ENCODE data around the gene ADAMTS6.
A peak's percentile ranks its signal among the peaks of the same experiment; 100 is the strongest.

The ADAMTS6 gene

GRCh38 chr5:65197531-65198455 is 283.9 kb downstream of the ADAMTS6 start:
- WGBS, result 81% methylated on average over 4 of the region's 5 CpGs
- no peaks in the 10 kb centered on the region for H3K27me3 ChIP-seq (ENCODE audit: control insufficient read depth in 1 of 2, insufficient read depth in 1 of 2, low read length in 2 of 2)
- peak overlapping the region; percentile 97 for H3K27ac ChIP-seq (ENCODE audit: low read length, poor library complexity, severe bottlenecking)
- H3K9me3 ChIP-seq (ENCODE audit: control insufficient read depth, low read length), result no peaks in the 10 kb centered on the region
- H2AK5ac ChIP-seq (ENCODE audit: low read length, severe bottlenecking), result peak overlapping the region; percentile 59
- no peak overlapping the region for H2BK12ac ChIP-seq (ENCODE audit: low read length in 2 of 2)
- DNase-seq, result no peak
- H3K4me2 ChIP-seq (ENCODE audit: low read length, poor library complexity, severe bottlenecking), result no peak overlapping the region
- H3K4ac ChIP-seq (ENCODE audit: low read depth in 1 of 2, low read length in 2 of 2), result no peak overlapping the region
- no peak overlapping the region for H2BK120ac ChIP-seq (ENCODE audit: low read depth, low read length)
- no peak overlapping the region for H3K23ac ChIP-seq (ENCODE audit: low read length in 2 of 2)
- no peak overlapping the region for H3K4me3 ChIP-seq (ENCODE audit: insufficient read depth in 1 of 2, low read depth in 1 of 2, low read length in 2 of 2)
- H3K4me1 ChIP-seq (ENCODE audit: control insufficient read depth, insufficient read depth, low read depth, low read length), result peaks cover 1% of the 10 kb centered on the region
- H3K36me3 ChIP-seq (ENCODE audit: control insufficient read depth in 1 of 2, insufficient read depth in 2 of 2, low read depth in 1 of 2, low read length in 2 of 2), result peaks cover 0 to 43% of the 10 kb centered on the region in 2 experiments
- peak overlapping the region; percentile 22 for H2BK5ac ChIP-seq (ENCODE audit: low read depth, low read length, poor library complexity, severe bottlenecking)
- peak overlapping the region; percentile 90 for H3K9ac ChIP-seq (ENCODE audit: low read length)
- H3K79me1 ChIP-seq (replicated peaks; ENCODE audit: low read length, poor library complexity, severe bottlenecking), result peaks cover 2% of the 10 kb centered on the region
- no peak overlapping the region for H3K14ac ChIP-seq (ENCODE audit: low read length in 2 of 2)
- H3K18ac ChIP-seq (ENCODE audit: low read depth in 1 of 2, low read length in 2 of 2), result no peak overlapping the region
- H2BK15ac ChIP-seq (ENCODE audit: low read depth, poor library complexity, severe bottlenecking), result no peak overlapping the region
- no peak overlapping the region for H4K91ac ChIP-seq (ENCODE audit: low read length)
- H4K8ac ChIP-seq (ENCODE audit: low read length), result no peak overlapping the region
- H2AFZ ChIP-seq (ENCODE audit: low read depth, low read length), result no peak overlapping the region

GRCh38 chr5:65194871-65195270 is 286.8 kb downstream of the ADAMTS6 start:
- WGBS, result 100% methylated on average over 2 of the region's 2 CpGs
- Histone ChIP-seq H3K4me3 (ENCODE audit: insufficient read depth in 1 of 2, low read depth in 1 of 2, low read length in 2 of 2) (no peak overlapping the region), H3K27me3 (ENCODE audit: control insufficient read depth in 1 of 2, insufficient read depth in 1 of 2, low read length in 2 of 2) (no peaks in the 10 kb centered on the region), H3K9me3 (ENCODE audit: control insufficient read depth, low read length) (no peaks in the 10 kb centered on the region), H3K14ac (ENCODE audit: low read length in 2 of 2) (no peak overlapping the region), H3K27ac (ENCODE audit: low read length, poor library complexity, severe bottlenecking) (no peak overlapping the region), H3K9ac (ENCODE audit: low read length) (peak overlapping the region; percentile 1), H3K79me1 (replicated peaks; ENCODE audit: low read length, poor library complexity, severe bottlenecking) (no peaks in the 10 kb centered on the region), H3K18ac (ENCODE audit: low read depth in 1 of 2, low read length in 2 of 2) (no peak overlapping the region), H2AK5ac (ENCODE audit: low read length, severe bottlenecking) (no peak overlapping the region), H2AFZ (ENCODE audit: low read depth, low read length) (no peak overlapping the region), H2BK12ac (ENCODE audit: low read length in 2 of 2) (no peak overlapping the region), H3K36me3 (ENCODE audit: control insufficient read depth in 1 of 2, insufficient read depth in 2 of 2, low read depth in 1 of 2, low read length in 2 of 2) (peaks cover 0 to 29% of the 10 kb centered on the region in 2 experiments), H2BK120ac (ENCODE audit: low read depth, low read length) (no peak overlapping the region), H2BK5ac (ENCODE audit: low read depth, low read length, poor library complexity, severe bottlenecking) (no peak overlapping the region), H3K4ac (ENCODE audit: low read depth in 1 of 2, low read length in 2 of 2) (no peak overlapping the region), H3K23ac (ENCODE audit: low read length in 2 of 2) (no peak overlapping the region), H3K4me1 (ENCODE audit: control insufficient read depth, insufficient read depth, low read depth, low read length) (no peaks in the 10 kb centered on the region), H4K8ac (ENCODE audit: low read length) (no peak overlapping the region), H4K91ac (ENCODE audit: low read length) (no peak overlapping the region), H3K4me2 (ENCODE audit: low read length, poor library complexity, severe bottlenecking) (no peak overlapping the region), H2BK15ac (ENCODE audit: low read depth, poor library complexity, severe bottlenecking) (no peak overlapping the region)
- DNase-seq, result no peak

- no peak overlapping the region for H2AK5ac ChIP-seq (ENCODE audit: low read length, severe bottlenecking)
- H2BK120ac ChIP-seq (ENCODE audit: low read depth, low read length), result no peak overlapping the region
- no peaks in the 10 kb centered on the region for H3K9me3 ChIP-seq (ENCODE audit: control insufficient read depth, low read length)
- no peak overlapping the region for H2BK5ac ChIP-seq (ENCODE audit: low read depth, low read length, poor library complexity, severe bottlenecking)
- H3K4me3 ChIP-seq (ENCODE audit: insufficient read depth in 1 of 2, low read depth in 1 of 2, low read length in 2 of 2), result no peak overlapping the region
- H2BK15ac ChIP-seq (ENCODE audit: low read depth, poor library complexity, severe bottlenecking), result no peak overlapping the region
- H3K4me2 ChIP-seq (ENCODE audit: low read length, poor library complexity, severe bottlenecking), result no peak overlapping the region
- no peak overlapping the region for H3K27ac ChIP-seq (ENCODE audit: low read length, poor library complexity, severe bottlenecking)
- H3K79me1 ChIP-seq (replicated peaks; ENCODE audit: low read length, poor library complexity, severe bottlenecking), result no peaks in the 10 kb centered on the region
- no peaks in the 10 kb centered on the region for H3K27me3 ChIP-seq (ENCODE audit: control insufficient read depth in 1 of 2, insufficient read depth in 1 of 2, low read length in 2 of 2)
- no peak overlapping the region for H3K23ac ChIP-seq (ENCODE audit: low read length in 2 of 2)
- 100% methylated on average over 1 of the region's 1 CpG for WGBS
- no peak for DNase-seq
- peak overlapping the region; percentile 89 for H3K9ac ChIP-seq (ENCODE audit: low read length)
- H2BK12ac ChIP-seq (ENCODE audit: low read length in 2 of 2), result no peak overlapping the region
- H3K4me1 ChIP-seq (ENCODE audit: control insufficient read depth, insufficient read depth, low read depth, low read length), result peaks cover 1% of the 10 kb centered on the region
- peaks cover 3 to 39% of the 10 kb centered on the region in 2 experiments for H3K36me3 ChIP-seq (ENCODE audit: control insufficient read depth in 1 of 2, insufficient read depth in 2 of 2, low read depth in 1 of 2, low read length in 2 of 2)
- H4K8ac ChIP-seq (ENCODE audit: low read length), result no peak overlapping the region
- no peak overlapping the region for H3K4ac ChIP-seq (ENCODE audit: low read depth in 1 of 2, low read length in 2 of 2)
- H2AFZ ChIP-seq (ENCODE audit: low read depth, low read length), result no peak overlapping the region
- H4K91ac ChIP-seq (ENCODE audit: low read length), result no peak overlapping the region
- no peak overlapping the region for H3K18ac ChIP-seq (ENCODE audit: low read depth in 1 of 2, low read length in 2 of 2)
- H3K14ac ChIP-seq (ENCODE audit: low read length in 2 of 2), result no peak overlapping the region
These were observed 289.4 kb downstream of the ADAMTS6 start for GRCh38 chr5:65192331-65192730.

GRCh38 chr5:65191554-65192135 is 290.1 kb downstream of the ADAMTS6 start:
- no peak overlapping the region for H3K18ac ChIP-seq (ENCODE audit: low read depth in 1 of 2, low read length in 2 of 2)
- no peaks in the 10 kb centered on the region for H3K27me3 ChIP-seq (ENCODE audit: control insufficient read depth in 1 of 2, insufficient read depth in 1 of 2, low read length in 2 of 2)
- no peak overlapping the region for H3K23ac ChIP-seq (ENCODE audit: low read length in 2 of 2)
- H3K79me1 ChIP-seq (replicated peaks; ENCODE audit: low read length, poor library complexity, severe bottlenecking), result no peaks in the 10 kb centered on the region
- H3K4me1 ChIP-seq (ENCODE audit: control insufficient read depth, insufficient read depth, low read depth, low read length), result peaks cover 1% of the 10 kb centered on the region
- H3K4me2 ChIP-seq (ENCODE audit: low read length, poor library complexity, severe bottlenecking), result no peak overlapping the region
- no peak overlapping the region for H3K14ac ChIP-seq (ENCODE audit: low read length in 2 of 2)
- no peak overlapping the region for H2BK5ac ChIP-seq (ENCODE audit: low read depth, low read length, poor library complexity, severe bottlenecking)
- DNase-seq, result no peak
- H2AK5ac ChIP-seq (ENCODE audit: low read length, severe bottlenecking), result no peak overlapping the region
- no peak overlapping the region for H3K4ac ChIP-seq (ENCODE audit: low read depth in 1 of 2, low read length in 2 of 2)
- peaks cover 3 to 41% of the 10 kb centered on the region in 2 experiments for H3K36me3 ChIP-seq (ENCODE audit: control insufficient read depth in 1 of 2, insufficient read depth in 2 of 2, low read depth in 1 of 2, low read length in 2 of 2)
- H2BK15ac ChIP-seq (ENCODE audit: low read depth, poor library complexity, severe bottlenecking), result no peak overlapping the region
- no peak overlapping the region for H2AFZ ChIP-seq (ENCODE audit: low read depth, low read length)
- H3K4me3 ChIP-seq (ENCODE audit: insufficient read depth in 1 of 2, low read depth in 1 of 2, low read length in 2 of 2), result no peak overlapping the region
- H4K91ac ChIP-seq (ENCODE audit: low read length), result no peak overlapping the region
- H3K27ac ChIP-seq (ENCODE audit: low read length, poor library complexity, severe bottlenecking), result no peak overlapping the region
- H3K9me3 ChIP-seq (ENCODE audit: control insufficient read depth, low read length), result no peaks in the 10 kb centered on the region
- H2BK12ac ChIP-seq (ENCODE audit: low read length in 2 of 2), result no peak overlapping the region
- H3K9ac ChIP-seq (ENCODE audit: low read length), result peak overlapping the region; percentile 89
- H2BK120ac ChIP-seq (ENCODE audit: low read depth, low read length), result no peak overlapping the region
- no peak overlapping the region for H4K8ac ChIP-seq (ENCODE audit: low read length)

All from mesenchymal stem cell (in vitro differentiated cells and primary cell).